T-helper 17 cell (primary cell): Measurements from ENCODE around the gene HTR3E. TPM values are rescaled to one million over a fixed set of nuclear protein-coding genes. Genes with fewer than 3 reads are reported as not detected.
A peak's percentile ranks its signal among the peaks of the same experiment; 100 is the strongest.
"Not testable (repeated sequence)": the region's sequence is repeated elsewhere in the genome, so short reads cannot be mapped to it uniquely, and the experiment has no call there.

Source experiments
- ATAC-seq: fragments of 150-1000 bp; cut with Tn5 transposase; 2 replicates; pipeline ENCODE4 v1.10.0; 2021; ENCODE audit warnings: mild to moderate bottlenecking, moderate library complexity
- DNase-seq, 3 donors: peaks; one replicate each; pipeline versions ENCODE4 v3.0.0 to v3.0.0-alpha.2; 2020 to 2021
- H3K9me3 ChIP-seq: one replicate; pipeline ENCODE4 v1.7.0; 2013; ENCODE audit warnings: low read length, mild to moderate bottlenecking; ENCODE audit not compliant: control insufficient read depth, poor library complexity, severe bottlenecking
- H3K27ac Mint-ChIP-seq: one replicate; pipeline ENCODE4 v1.8.0; 2022; ENCODE audit warnings: mild to moderate bottlenecking, moderate library complexity, mixed read lengths
- H3K27me3 Mint-ChIP-seq: one replicate; pipeline ENCODE4 v1.8.0; 2022; ENCODE audit warnings: mixed read lengths
- H3K36me3 Mint-ChIP-seq: one replicate; pipeline ENCODE4 v1.8.0; 2022; ENCODE audit warnings: low read depth, mixed read lengths
- H3K4me1 Mint-ChIP-seq: one replicate; pipeline ENCODE4 v1.8.0; 2022; ENCODE audit warnings: mild to moderate bottlenecking, mixed read lengths
- H3K4me3 Mint-ChIP-seq: one replicate; pipeline ENCODE4 v1.8.0; 2022; ENCODE audit warnings: mild to moderate bottlenecking, moderate library complexity, mixed read lengths
- total RNA-seq, 4 donors: library from RNA in 2 of 4; stranded (reverse) in 2 of 4; gene quantifications; one replicate each; pipeline ENCODE4 v1.2.3 and lab custom pipeline; 2022 to 2026

The HTR3E gene
- total RNA-seq, 2 donors from 2014 or later = not detected

- DNase-seq = no peak
- Mint-ChIP-seq H3K4me3 (no peak overlapping the region), H3K27me3 (no peaks in the 10 kb centered on the region), H3K4me1 (no peaks in the 10 kb centered on the region), H3K36me3 (no peaks in the 10 kb centered on the region), H3K27ac (no peak overlapping the region)
- no peak for ATAC-seq
- no peaks in the 10 kb centered on the region for H3K9me3 ChIP-seq
Measured at GRCh38 chr3:184149123-184149522, 52.3 kb downstream of the HTR3E start.

GRCh38 chr3:184149770-184150169 lies 52.9 kb downstream of the HTR3E start:
- H3K27me3 Mint-ChIP-seq, H3K4me3 Mint-ChIP-seq, H3K4me1 Mint-ChIP-seq, H3K9me3 ChIP-seq, H3K27ac Mint-ChIP-seq, ATAC-seq, DNase-seq, H3K36me3 Mint-ChIP-seq: not testable (repeated sequence)

GRCh38 chr3:184154885-184155643 lies 58.2 kb downstream of the HTR3E start, which contains the start of gene DVL3:
Gene DVL3 (plus strand): TSS chr3:184155377. CDS start chr3:184155636, 259 bp downstream.
- no peaks in the 10 kb centered on the region for H3K9me3 ChIP-seq
- H3K4me3 Mint-ChIP-seq = peak within 1 kb of the TSS; percentile 94

GRCh38 chr3:184155644-184156521 lies 59.0 kb downstream of the HTR3E start:
- H3K27ac Mint-ChIP-seq = peak overlapping the region; percentile 80
- peak overlapping the region; percentile 94 for H3K4me3 Mint-ChIP-seq
- no peaks in the 10 kb centered on the region for H3K27me3 Mint-ChIP-seq
- ATAC-seq (peak; percentile 66), DNase-seq (peak in 1 of 3 donors; percentile 30)
- no peaks in the 10 kb centered on the region for H3K9me3 ChIP-seq
- no peaks in the 10 kb centered on the region for H3K36me3 Mint-ChIP-seq
- H3K4me1 Mint-ChIP-seq = peaks cover 20% of the 10 kb centered on the region

More at GRCh38 chr3:184154885-184155643, 58.2 kb downstream of the HTR3E start, which contains the start of gene DVL3:
- peak within 1 kb of the TSS; percentile 80 for H3K27ac Mint-ChIP-seq
- peaks cover 16% of the 10 kb centered on the region for H3K4me1 Mint-ChIP-seq
- DNase-seq (peak in 2 of 3 donors; percentile 26 to 41), ATAC-seq (peak; percentile 80)
- H3K27me3 Mint-ChIP-seq = no peaks in the 10 kb centered on the region
- H3K36me3 Mint-ChIP-seq = no peaks in the 10 kb centered on the region

- no peaks in the 10 kb centered on the region for H3K9me3 ChIP-seq
- Mint-ChIP-seq H3K36me3 (peaks cover 1% of the 10 kb centered on the region), H3K27me3 (no peaks in the 10 kb centered on the region), H3K4me3 (peak overlapping the region; percentile 94), H3K4me1 (peaks cover 22% of the 10 kb centered on the region), H3K27ac (peak overlapping the region; percentile 80)
- ATAC-seq = no peak
- DNase-seq = no peak
Measured at GRCh38 chr3:184156522-184156955, 59.7 kb downstream of the HTR3E start.

Other genes with a start within 250 kb of the HTR3E start
- gene PARL, start 212.2 kb upstream of the HTR3E start, total RNA-seq = 10 to 100 TPM; 36.6 to 38.3 TPM
- 10 to 100 TPM; 17.5 to 17.6 TPM for gene ABCC5, start 79.2 kb upstream of the HTR3E start, total RNA-seq
- not detected for gene HTR3D, start 65.3 kb upstream of the HTR3E start, total RNA-seq
- not detected for gene HTR3C, start 44.0 kb upstream of the HTR3E start, total RNA-seq
- 10 to 100 TPM; 49.5 to 53.8 TPM for gene EIF2B5, start 38.3 kb downstream of the HTR3E start, total RNA-seq
- gene DVL3, start 58.3 kb downstream of the HTR3E start, total RNA-seq = 10 to 100 TPM; 31.5 to 42.9 TPM
- 100 to 1,000 TPM; 120 to 164 TPM for gene AP2M1, start 77.8 kb downstream of the HTR3E start, total RNA-seq
- 100 to 1,000 TPM; 118 to 120 TPM for gene ABCF3, start 89.1 kb downstream of the HTR3E start, total RNA-seq
- gene VWA5B2, start 132.5 kb downstream of the HTR3E start, total RNA-seq = not detected
- 10 to 100 TPM; 17.6 to 24.1 TPM for gene ALG3, start 151.9 kb downstream of the HTR3E start, total RNA-seq
- under 1 TPM; 0.45 to 0.65 TPM for gene EEF1AKMT4, start 152.6 kb downstream of the HTR3E start, total RNA-seq
- under 1 TPM; 0.20 to 0.31 TPM for gene CAMK2N2, start 164.5 kb downstream of the HTR3E start, total RNA-seq
- not detected for gene ECE2, start 179.0 kb downstream of the HTR3E start, total RNA-seq
- 100 to 1,000 TPM; 149 to 171 TPM for gene PSMD2, start 202.2 kb downstream of the HTR3E start, total RNA-seq
- gene EIF4G1, start 217.5 kb downstream of the HTR3E start, total RNA-seq = 100 to 1,000 TPM; 226 to 236 TPM
- 10 to 100 TPM in 1 of 2 donors, 1 to 10 TPM in 1; 7.9 to 10.9 TPM for gene FAM131A, start 240.5 kb downstream of the HTR3E start, total RNA-seq